ENCODE data around the gene FRMD4A.

- TF ChIP-seq POLR2A (IDR thresholded peaks at IDR 0.05): no peak
- no peak for TF ChIP-seq CTCF (IDR thresholded peaks at IDR 0.05)
Observed at GRCh38 chr10:13871011-13871410, 459.7 kb downstream of the FRMD4A start.

Data from uterus (tissue), 2 donors.